Peyer's patch (tissue), 4 donors: ENCODE results near the gene AOPEP.

Experiments
- POLR2A ChIP-seq, 2 donors: fragments of 450-650 bp; IDR thresholded peaks; one replicate each; pipeline ENCODE4 v1.5.1; 2017; ENCODE audit warnings: antibody characterized with exemption in 2 of 2, mild to moderate bottlenecking in 2 of 2, moderate library complexity in 2 of 2
- TF ChIP-seq, protein P1 (sequence below), 6 experiments: fragments of 450-650 bp in 4 of 6; fragments of 200-600 bp in 2 of 6; sonication (generic) in 1 of 6; IDR thresholded peaks; one replicate each; pipeline ENCODE4 v1.5.1; 2017 to 2019; ENCODE audit warnings: antibody characterized with exemption in 6 of 6, mild to moderate bottlenecking in 3 of 6, moderate library complexity in 1 of 6

GRCh38 chr9:95118596-95118995 lies 392.1 kb downstream of the AOPEP start:
- no peak for TF ChIP-seq POLR2A (IDR thresholded peaks at IDR 0.05)
- TF ChIP-seq, protein P1, sequence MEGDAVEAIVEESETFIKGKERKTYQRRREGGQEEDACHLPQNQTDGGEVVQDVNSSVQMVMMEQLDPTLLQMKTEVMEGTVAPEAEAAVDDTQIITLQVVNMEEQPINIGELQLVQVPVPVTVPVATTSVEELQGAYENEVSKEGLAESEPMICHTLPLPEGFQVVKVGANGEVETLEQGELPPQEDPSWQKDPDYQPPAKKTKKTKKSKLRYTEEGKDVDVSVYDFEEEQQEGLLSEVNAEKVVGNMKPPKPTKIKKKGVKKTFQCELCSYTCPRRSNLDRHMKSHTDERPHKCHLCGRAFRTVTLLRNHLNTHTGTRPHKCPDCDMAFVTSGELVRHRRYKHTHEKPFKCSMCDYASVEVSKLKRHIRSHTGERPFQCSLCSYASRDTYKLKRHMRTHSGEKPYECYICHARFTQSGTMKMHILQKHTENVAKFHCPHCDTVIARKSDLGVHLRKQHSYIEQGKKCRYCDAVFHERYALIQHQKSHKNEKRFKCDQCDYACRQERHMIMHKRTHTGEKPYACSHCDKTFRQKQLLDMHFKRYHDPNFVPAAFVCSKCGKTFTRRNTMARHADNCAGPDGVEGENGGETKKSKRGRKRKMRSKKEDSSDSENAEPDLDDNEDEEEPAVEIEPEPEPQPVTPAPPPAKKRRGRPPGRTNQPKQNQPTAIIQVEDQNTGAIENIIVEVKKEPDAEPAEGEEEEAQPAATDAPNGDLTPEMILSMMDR (IDR thresholded peaks at IDR 0.05) = no peak
